GM19372 (cell line): ENCODE results near the gene ARL17A.
"Not testable (repeated sequence)": the region's sequence is repeated elsewhere in the genome, so short reads cannot be mapped to it uniquely, and the experiment has no call there.

Experiments
- ATAC-seq: cut with Tn5 transposase; IDR thresholded peaks from one replicate; pipeline ENCODE4 v1.9.1; 2021; ENCODE audit warnings: mild to moderate bottlenecking, low read depth, moderate library complexity; ENCODE audit not compliant: unreplicated experiment

The ARL17A gene

GRCh38 chr17:46579083-46580075 lies at the start of gene ARL17A:
TSS of gene ARL17A (minus strand) at chr17:46579691. CDS start at chr17:46576322, 3,369 bp downstream.
- ATAC-seq = peak; percentile 77

DNA sequence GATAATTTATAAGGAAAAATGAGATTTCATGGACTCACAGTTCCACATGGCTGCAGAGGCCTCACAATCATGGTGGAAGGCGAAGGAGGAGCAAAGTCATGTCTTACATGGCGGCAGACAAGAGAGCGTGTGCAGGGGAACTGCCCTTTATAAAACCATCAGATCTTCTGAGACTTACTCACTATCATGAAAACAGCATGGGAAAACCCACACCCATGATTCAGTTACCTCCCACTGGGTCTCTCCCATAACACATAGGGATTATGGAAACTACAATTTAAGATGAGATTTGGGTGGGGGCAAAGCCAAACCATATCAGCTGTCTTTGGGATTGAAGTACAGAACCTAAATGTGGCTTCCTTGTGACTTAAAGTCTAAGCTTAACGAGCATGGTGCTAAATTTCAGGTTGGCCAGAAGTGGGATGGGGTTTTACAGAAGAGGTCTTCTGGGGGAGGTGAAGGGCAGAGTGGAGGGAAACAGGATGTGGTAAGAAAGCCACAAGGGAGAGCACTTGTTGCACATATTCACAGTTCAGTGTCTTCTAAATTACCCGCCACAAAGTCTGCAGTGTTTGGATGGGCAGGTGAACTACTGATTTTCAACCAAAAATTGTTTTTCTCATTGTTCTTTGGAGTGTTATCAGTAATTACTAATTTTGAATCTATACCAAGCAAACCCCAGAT lies 49.4 kb upstream of the ARL17A start:
- not testable (repeated sequence) for ATAC-seq

DNA sequence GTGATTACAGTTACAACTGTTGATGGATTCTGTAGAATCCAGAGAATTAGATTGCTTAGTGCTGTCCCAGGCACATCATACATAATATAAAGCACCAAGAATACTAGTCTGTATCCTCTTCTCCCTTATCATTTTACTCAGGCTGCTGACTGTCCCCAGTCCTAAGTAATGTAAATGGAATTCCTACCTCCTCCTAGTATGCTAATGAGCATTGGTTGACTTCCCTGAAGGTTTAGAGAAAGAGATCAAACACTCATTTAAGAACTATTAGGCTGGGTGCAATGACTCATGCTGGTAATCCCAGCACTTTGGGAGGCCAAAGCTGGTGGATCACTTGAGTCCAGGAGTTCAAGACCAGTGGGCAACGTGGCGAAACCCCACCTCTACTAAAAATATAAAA lies 48.0 kb upstream of the ARL17A start:
- not testable (repeated sequence) for ATAC-seq

- ATAC-seq = not testable (repeated sequence)
Measured at GRCh38 chr17:46624726-46625125, 45.2 kb upstream of the ARL17A start.

GRCh38 chr17:46623790-46624189 lies 44.3 kb upstream of the ARL17A start:
- ATAC-seq = not testable (repeated sequence)

DNA sequence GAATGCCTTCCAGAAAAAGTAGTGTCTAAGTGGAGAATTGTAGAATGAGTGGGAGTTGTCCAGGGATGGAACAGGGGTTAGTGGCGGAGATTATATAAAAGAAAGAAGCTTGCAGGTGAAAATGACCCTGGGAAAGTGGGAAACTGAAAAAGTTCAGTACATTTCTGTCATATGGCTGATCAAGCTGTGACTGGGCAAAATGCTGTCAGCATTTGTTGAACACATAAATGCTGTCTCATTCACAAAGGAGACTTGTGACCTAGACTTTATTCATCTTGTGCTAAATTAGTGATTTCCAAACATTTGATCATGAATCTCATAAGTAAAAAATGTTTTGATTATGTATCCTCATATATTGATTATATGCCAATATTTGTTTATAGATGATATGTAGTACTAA lies 39.5 kb upstream of the ARL17A start:
- ATAC-seq = not testable (repeated sequence)

DNA sequence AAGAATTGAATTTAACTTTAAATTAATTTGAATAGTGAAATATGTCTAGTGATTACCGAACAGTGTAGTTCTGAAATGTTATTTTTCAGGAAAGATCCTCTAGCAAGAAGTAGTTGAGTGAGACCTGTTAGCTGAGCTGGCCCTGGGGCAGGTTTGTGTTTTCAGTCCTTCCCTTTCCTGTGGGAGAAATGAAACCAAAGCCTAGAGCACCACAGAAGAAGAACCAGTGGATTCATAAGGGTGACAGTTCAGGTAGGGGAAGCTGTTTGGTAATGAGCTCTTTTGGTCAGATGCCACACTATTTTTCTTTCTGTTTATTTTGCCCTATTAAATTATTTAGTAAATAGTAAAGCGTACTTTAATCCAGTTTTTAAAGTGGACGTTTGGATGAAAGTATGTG lies 37.6 kb upstream of the ARL17A start:
- ATAC-seq = not testable (repeated sequence)

- not testable (repeated sequence) for ATAC-seq
Measured at GRCh38 chr17:46613876-46614275, 34.4 kb upstream of the ARL17A start.

- not testable (repeated sequence) for ATAC-seq
Measured at GRCh38 chr17:46611304-46611703, 31.8 kb upstream of the ARL17A start.

- not testable (repeated sequence) for ATAC-seq
Measured at GRCh38 chr17:46603125-46603524, 23.6 kb upstream of the ARL17A start.

- ATAC-seq = not testable (repeated sequence)
Measured at GRCh38 chr17:46600767-46601166, 21.3 kb upstream of the ARL17A start.

- ATAC-seq = not testable (repeated sequence)
Measured at GRCh38 chr17:46598344-46598931, 18.9 kb upstream of the ARL17A start.

DNA sequence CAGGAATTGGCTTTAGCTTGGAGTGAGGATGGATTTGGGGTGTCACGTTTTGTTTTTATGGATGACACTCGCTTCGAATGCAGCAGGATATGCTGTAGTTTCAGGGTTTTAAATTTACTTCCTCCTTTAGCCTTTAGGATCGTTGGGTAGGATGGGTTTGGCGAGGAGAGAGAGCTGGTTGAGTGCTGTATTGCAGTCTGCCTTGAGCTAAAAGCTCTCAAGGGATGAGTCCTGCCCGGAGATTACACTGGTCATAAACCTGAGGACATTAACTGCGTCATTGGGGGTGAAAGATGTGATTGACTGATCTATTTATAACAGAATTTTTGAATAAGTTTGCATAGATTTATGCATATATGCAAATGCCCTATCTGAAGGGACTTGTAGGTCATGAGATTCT lies 11.8 kb upstream of the ARL17A start:
- not testable (repeated sequence) for ATAC-seq

DNA sequence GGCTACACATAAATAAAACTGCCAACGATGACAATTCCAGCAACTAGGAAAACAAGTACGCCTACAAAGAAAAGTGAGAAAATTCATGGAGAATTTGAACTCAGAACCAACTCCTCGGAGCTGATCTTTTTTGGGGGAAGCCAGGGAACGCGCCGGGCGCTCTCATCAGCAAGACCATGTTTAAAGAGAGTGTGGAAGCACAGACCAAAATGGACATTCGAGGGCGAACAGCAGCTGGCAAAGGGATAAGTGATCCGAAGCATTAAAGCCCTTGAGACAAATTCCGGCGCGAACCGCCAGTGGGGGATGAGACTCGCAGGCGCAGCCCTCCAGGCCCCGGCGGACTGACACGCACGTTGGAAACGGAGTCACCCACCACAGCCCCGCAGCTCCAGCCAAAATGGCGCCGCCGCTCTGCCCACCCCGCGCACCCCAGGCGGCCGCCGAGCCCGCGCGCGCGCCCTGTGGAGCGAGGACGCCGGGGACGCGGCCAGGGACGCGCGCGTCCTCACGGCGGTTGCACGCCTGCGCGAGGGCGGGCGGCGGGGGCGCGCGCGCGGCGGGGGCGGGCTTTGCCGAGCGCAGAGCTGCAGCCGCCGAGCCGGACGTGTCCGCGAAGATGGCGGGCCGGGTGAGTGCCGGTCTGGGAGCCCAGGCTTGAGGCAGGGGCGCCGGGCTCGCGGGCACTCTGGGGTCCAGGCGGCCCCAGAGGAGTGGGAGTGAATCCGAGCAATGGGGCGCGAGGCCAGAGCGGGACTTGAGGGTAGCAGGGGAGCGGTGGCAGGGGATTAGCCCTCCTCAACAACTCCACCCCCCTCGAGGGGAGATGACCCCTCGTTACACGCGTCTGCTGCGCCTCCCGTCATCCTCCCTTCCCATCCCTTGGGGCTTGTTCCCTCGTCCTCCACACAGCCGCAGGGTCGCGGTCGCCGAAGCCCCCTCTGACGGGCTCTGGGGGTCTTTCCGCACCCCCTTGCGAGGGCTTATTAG lies 11.0 kb upstream of the ARL17A start, which contains the start of gene NSF:
TSS of gene NSF (plus strand) at position 513 of the 990 bp plus-strand sequence. CDS start at position 620, 107 bp downstream.
- ATAC-seq = peak; percentile 76

GRCh38 chr17:46585444-46585843 lies 6.0 kb upstream of the ARL17A start:
- not testable (repeated sequence) for ATAC-seq

- ATAC-seq = not testable (repeated sequence)
Measured at GRCh38 chr17:46580082-46580481, 591 bp upstream of the ARL17A start.

DNA sequence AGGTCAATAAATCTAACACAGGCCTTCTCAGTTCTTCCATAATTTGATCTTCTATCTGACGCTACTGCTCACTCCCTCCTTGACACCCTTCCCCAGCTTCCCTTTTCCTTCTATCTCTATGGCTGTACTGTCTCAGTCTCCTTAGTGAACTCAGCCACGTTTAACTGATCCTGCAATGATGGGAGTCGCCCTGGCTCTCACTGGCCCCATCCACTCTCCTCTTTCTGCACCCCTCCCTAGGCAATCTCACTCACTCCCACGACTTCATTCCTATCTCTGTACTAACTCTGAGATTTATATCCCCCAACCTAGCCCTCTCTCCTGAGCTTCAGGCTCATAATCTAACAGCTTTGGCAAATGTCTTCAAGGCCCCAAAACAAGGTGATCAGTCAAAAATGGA lies 7.7 kb downstream of the ARL17A start:
- not testable (repeated sequence) for ATAC-seq

DNA sequence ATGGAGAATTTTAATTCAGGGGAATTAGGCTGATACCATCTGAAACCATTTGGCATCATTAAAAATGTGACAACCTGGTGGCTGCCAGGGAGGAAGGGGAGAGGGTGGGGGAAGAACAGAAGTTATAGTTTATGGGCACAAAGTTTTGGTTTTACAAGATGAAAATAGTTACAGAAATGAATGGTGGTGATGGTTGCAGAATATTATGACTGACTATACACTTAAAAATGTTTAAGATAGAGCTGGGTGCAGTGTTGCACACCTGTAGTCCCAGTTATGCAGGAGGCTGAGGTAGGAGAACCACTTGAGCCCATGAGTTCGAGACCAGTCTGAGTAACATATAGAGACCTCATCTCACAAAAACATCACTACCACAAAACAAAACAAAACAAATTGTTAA lies 12.5 kb downstream of the ARL17A start:
- ATAC-seq = not testable (repeated sequence)

GRCh38 chr17:46566284-46566683 lies 13.2 kb downstream of the ARL17A start:
- ATAC-seq = not testable (repeated sequence)
